ENCODE results near the gene CNBP. TPM values are rescaled to one million over a fixed set of nuclear protein-coding genes. Genes with fewer than 3 reads are reported as not detected.

The CNBP gene
- total and polyA plus RNA-seq, 2 of the 13 experiments (the other 11 are each of a cell fraction or from before 2014, with no cell fraction given), result 282 to 354 TPM

GRCh38 chr3:129183569-129184395 is at the start of gene CNBP (continued):
- peak; percentile 73; the same call in 1 of the 2 replicates for TF ChIP-seq ZBED4 (CRISPR knock-in tag; IDR thresholded peaks at IDR 0.05; ENCODE audit: borderline replicate concordance)
- TF ChIP-seq ZNF34 (CRISPR knock-in tag; IDR thresholded peaks at IDR 0.05; ENCODE audit: borderline replicate concordance), result no peak
- TF ChIP-seq ZNF570 (CRISPR knock-in tag; IDR thresholded peaks at IDR 0.05; ENCODE audit: borderline replicate concordance), result 0 out of 2 replicates have a peak, but pooled peaks have one; percentile 12
- TF ChIP-seq DR1 (CRISPR knock-in tag; IDR thresholded peaks at IDR 0.05), result peak; percentile 80
- TF ChIP-seq ZNF737 (CRISPR knock-in tag; IDR thresholded peaks at IDR 0.05; ENCODE audit: borderline replicate concordance), result 0 out of 2 replicates have a peak, but pooled peaks have one; percentile 82
- no peak for TF ChIP-seq ZUFSP (CRISPR knock-in tag; IDR thresholded peaks at IDR 0.05; ENCODE audit: borderline replicate concordance)
- TF ChIP-seq ZNF780A (CRISPR knock-in tag; IDR thresholded peaks at IDR 0.05), result peak; percentile 46; the same call in 1 of the 2 replicates
- no peak for TF ChIP-seq PLRG1 (conservative IDR thresholded peaks at IDR 0.05)
- TF ChIP-seq ZNF205 (CRISPR knock-in tag; IDR thresholded peaks at IDR 0.05), result 0 out of 2 replicates have a peak, but pooled peaks have one; percentile 45
- peak; percentile 90; the same call in 1 of the 2 replicates for TF ChIP-seq ZSCAN12 (CRISPR knock-in tag; IDR thresholded peaks at IDR 0.05)
- TF ChIP-seq SP1 (IDR thresholded peaks at IDR 0.05), result no peak
- peak; percentile 78 for TF ChIP-seq SP1 (CRISPR knock-in tag; IDR thresholded peaks at IDR 0.05)
- TF ChIP-seq IRF2 (CRISPR knock-in tag; IDR thresholded peaks at IDR 0.05), result peak; percentile 76; the same call in 1 of the 2 replicates
- TF ChIP-seq ZNF318 (CRISPR knock-in tag; IDR thresholded peaks at IDR 0.05), result no peak
- peak; percentile 54; the same call in 1 of the 2 replicates for TF ChIP-seq ZSCAN9 (CRISPR knock-in tag; IDR thresholded peaks at IDR 0.05; ENCODE audit: borderline replicate concordance)

Measured in HepG2 (cell line).